Measurements from ENCODE around the gene PARP16.

The PARP16 gene

GRCh38 chr15:65309882-65310418, 23.3 kb upstream of the PARP16 start:
- no peak for TF ChIP-seq CTCF (IDR thresholded peaks at IDR 0.05; ENCODE audit: low read depth, low read length)
- DNase-seq (ENCODE audit: extremely low read depth, low read depth): no peak

- TF ChIP-seq CTCF (IDR thresholded peaks at IDR 0.05; ENCODE audit: low read depth, low read length): no peak
- DNase-seq (ENCODE audit: extremely low read depth, low read depth): no peak
These were observed 21.3 kb upstream of the PARP16 start for GRCh38 chr15:65307978-65308377.

GRCh38 chr15:65306551-65306950, 19.9 kb upstream of the PARP16 start:
- DNase-seq (ENCODE audit: extremely low read depth, low read depth): no peak
- no peak for TF ChIP-seq CTCF (IDR thresholded peaks at IDR 0.05; ENCODE audit: low read depth, low read length)

GRCh38 chr15:65305776-65306175, 19.1 kb upstream of the PARP16 start:
- no peak for DNase-seq (ENCODE audit: extremely low read depth, low read depth)
- TF ChIP-seq CTCF (IDR thresholded peaks at IDR 0.05; ENCODE audit: low read depth, low read length): no peak

- no peak for TF ChIP-seq CTCF (IDR thresholded peaks at IDR 0.05; ENCODE audit: low read depth, low read length)
- no peak for DNase-seq (ENCODE audit: extremely low read depth, low read depth)
These were observed 18.6 kb upstream of the PARP16 start for GRCh38 chr15:65305150-65305758.

GRCh38 chr15:65304381-65305149, 17.9 kb upstream of the PARP16 start, which contains the start of gene RNU5B-1:
Gene RNU5B-1 (plus strand): TSS chr15:65304677.
- TF ChIP-seq CTCF (IDR thresholded peaks at IDR 0.05; ENCODE audit: low read depth, low read length): peak; percentile 92
- peak; percentile 92 for DNase-seq (ENCODE audit: extremely low read depth, low read depth)
